NCI-H2196 (cell line): ENCODE measurements around the gene CAPRIN1.
"Not testable (repeated sequence)": the region's sequence is repeated elsewhere in the genome, so short reads cannot be mapped to it uniquely, and the experiment has no call there.

Source experiments
- DNase-seq: peaks from one replicate; lab custom pipeline; 2025; ENCODE audit not compliant: unreplicated experiment; lab: John Stamatoyannopoulos, UW

CAPRIN1 gene

GRCh38 chr11:34084637-34085036, 33.1 kb downstream of the CAPRIN1 start:
- DNase-seq = no peak

DNA sequence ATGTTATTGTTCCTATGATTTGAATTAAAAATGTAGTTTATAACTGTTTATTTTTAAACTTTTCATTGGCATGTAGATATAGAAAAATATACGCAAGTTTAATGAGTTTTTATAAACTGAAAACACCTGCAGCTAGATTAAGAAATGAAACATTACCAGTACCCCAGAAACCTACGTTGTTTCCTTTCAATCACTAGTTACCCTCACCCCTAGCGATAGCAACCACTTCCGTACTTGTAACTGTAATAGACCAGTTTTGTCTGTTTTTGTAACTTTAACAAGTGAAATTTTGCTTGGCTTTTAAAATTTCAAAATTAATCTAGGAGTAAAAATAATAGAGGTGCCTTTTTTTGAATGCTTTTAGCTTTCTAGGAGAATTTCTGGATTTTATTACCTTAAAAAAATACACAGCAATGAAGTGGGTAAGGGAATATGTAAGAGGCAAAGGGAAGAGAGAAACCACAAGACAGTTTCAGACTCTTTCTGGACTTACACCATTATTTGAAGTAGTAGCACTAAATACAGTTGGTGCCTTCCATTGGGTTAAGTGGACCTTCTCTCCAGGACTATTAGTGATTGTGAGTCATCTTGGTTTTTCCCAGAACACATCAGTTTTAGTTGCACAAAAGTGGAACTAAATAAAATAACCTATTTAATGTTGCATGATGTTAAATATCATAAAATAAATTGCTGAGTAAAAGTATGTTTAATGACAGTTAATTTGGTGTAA, 35.2 kb downstream of the CAPRIN1 start:
- no peak for DNase-seq

DNA sequence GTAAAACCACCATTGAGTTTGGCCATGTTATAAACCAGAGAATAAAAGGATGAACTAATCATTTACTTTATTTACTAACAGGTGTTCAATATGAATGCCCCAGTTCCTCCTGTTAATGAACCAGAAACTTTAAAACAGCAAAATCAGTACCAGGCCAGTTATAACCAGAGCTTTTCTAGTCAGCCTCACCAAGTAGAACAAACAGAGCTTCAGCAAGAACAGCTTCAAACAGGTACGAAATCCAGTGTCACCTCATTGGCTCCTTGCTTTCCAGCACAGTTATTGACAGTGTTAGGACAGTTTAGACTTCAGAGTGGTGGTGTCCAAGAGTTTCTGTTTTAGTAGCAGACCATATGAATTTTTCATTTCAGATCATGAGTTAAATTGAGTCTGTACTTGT, 40.3 kb downstream of the CAPRIN1 start:
- no peak for DNase-seq

DNA sequence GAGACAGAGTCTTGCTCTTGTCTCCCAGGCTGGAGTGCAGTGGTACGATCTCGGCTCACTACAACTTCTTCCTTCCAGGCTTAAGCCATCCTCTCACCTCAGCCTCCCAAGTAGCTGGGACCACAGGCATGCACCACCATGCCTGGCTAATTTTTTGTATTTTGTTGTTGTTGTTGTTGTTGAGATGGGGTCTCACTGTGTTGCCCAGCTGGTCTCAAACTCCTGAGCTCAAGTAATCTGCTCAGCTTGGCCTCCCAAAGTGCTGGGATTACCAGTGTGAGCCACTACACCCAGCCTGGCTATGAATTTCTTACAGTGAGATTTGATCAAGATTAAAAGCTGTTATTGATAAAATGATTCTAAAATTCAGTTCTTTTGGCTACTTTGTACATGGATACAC, 43.4 kb downstream of the CAPRIN1 start:
- DNase-seq = not testable (repeated sequence)

DNA sequence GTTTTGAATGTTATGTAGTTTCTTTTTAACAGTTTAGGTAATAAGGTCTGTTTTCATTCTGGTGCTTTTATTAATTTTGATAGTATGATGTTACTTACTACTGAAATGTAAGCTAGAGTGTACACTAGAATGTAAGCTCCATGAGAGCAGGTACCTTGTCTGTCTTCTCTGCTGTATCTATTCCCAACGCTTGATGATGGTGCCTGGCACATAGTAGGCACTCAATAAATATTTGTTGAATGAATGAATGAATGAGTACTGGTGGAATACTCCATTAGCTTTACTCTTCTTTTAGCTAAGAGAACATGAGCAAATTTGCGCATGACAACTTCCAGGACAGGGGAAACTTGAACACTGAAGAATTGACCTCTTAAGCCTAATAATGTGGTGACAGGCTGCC, 47.3 kb downstream of the CAPRIN1 start:
- DNase-seq = no peak

DNA sequence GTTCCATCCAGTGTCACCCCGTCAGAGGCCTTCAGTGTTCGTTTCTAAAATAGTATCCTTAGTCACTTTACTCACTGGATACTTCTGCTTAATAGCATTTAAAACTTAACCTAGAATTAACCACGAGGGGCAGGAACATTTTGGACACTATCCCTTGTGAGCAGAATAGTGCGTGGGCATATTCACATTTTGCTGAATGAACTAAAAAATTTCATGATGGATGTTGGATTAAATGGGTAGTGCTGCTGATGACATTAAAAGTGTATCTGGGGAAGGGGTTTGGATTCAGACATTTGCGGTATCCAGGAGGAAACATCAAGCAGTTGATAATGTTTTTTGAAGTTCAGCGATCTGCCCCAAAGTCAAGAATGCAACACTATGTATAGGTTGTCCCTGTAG, 53.1 kb downstream of the CAPRIN1 start:
- no peak for DNase-seq

- DNase-seq = peak; percentile 98
Observed at GRCh38 chr11:34105079-34105956, 53.8 kb downstream of the CAPRIN1 start, which contains the start of gene NAT10. TSS of gene NAT10 (plus strand) at chr11:34105629. CDS start at chr11:34108226, 2,597 bp downstream.

GRCh38 chr11:34105957-34106504, 54.5 kb downstream of the CAPRIN1 start:
- DNase-seq = no peak

DNA sequence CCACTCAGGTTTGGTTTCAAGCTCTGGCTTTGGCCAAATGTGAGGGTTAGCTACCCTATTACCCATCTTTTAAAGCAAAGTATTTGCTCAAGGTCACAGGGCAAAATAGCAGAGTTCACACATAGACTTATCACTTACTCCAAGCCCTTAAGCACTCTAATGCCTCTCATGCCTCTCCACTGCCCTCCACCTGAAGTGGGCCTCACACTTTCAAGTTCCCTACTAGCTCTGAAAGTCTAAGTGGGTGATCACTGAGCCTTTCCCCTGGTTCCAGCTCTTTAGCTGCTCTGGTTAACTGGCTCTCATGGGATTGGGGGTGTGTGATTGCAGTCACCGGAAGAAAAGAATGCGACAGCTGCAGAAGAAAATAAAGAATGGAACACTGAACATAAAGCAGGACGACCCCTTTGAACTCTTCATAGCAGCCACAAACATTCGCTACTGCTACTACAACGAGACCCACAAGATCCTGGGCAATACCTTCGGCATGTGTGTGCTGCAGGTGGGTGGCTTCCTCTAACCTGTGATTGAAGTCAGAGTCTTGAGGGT, 60.3 kb downstream of the CAPRIN1 start:
- DNase-seq = no peak

GRCh38 chr11:34114014-34114413, 62.5 kb downstream of the CAPRIN1 start:
- DNase-seq = no peak

- DNase-seq = no peak
Observed at GRCh38 chr11:34114471-34114870, 62.9 kb downstream of the CAPRIN1 start.

DNA sequence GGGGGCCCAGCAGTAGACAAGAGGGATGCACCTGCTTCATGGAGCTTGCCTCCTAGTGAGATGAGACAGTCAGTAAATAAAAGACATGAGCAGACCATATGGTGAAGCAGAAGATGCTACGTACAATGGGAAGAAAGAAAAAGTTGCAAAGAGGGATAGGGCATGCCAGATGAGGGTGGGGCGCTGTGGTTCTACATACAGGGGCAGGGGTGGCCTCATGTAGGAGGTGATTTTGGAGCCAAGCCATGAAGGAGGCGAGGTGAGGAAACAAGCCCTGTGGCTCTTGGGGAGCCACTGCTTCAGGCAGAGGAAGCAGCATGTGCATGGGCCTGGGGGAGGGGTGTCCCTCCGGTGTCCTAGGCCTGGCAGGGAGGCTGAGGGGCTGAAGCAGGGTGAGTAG, 69.1 kb downstream of the CAPRIN1 start:
- DNase-seq = no peak

- DNase-seq = no peak
Observed at GRCh38 chr11:34124885-34125668, 73.5 kb downstream of the CAPRIN1 start.

DNA sequence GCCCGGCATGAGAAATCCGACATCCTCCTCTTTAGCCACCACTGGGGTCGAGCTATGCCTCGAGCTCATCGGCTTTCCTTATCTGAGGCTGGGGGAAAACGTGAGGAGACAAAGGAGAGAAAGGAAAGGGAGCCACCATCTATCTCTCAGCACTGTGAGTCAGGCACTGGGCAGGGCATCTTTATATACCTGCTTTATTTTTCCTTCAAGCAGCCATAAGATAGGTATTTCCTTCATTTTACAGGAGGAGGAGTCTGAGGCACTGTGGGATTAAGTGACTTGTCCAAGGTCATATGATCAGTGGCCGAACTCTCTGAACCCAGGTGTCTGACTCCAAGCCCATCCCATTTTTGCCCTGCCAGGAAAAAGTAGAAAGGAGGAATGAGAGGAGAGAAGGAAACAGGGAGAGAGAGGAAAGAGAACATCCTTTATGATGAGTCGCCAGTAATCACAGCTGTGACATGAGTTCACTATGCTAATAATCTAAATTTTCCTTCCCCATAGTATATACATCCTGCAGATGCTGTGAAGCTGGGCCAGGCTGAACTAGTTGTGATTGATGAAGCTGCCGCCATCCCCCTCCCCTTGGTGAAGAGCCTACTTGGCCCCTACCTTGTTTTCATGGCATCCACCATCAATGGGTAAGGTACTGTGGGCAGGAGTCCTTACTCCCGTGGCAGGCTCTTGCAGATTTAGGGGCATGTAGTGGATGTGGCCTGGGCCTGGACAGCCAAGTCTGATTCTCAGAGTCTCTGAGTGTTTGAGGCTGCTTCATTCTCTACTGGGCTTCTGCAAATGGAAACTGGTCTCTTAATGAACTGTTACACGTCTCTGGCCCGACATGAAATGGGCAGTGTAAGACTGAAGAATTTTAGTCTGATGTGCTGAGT, 75.7 kb downstream of the CAPRIN1 start:
- DNase-seq = no peak

DNA sequence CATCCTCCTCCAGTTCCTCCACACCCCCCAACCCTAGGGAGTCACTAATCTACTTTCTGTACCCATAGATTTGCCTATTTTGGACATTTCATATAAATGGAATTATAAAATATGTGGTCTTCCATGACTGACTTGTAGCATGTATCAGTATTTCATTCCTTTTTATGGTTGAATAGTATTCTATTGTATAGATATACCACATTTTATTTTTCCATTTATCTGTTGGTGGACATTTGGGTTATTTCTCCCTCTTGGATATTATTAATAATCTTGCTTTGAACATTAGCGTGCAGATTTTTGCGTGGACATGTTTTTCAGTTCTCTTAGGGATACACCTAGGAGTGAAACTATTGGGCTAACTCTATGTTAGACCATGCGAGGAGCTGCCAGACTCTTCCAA, 77.3 kb downstream of the CAPRIN1 start:
- no peak for DNase-seq

DNA sequence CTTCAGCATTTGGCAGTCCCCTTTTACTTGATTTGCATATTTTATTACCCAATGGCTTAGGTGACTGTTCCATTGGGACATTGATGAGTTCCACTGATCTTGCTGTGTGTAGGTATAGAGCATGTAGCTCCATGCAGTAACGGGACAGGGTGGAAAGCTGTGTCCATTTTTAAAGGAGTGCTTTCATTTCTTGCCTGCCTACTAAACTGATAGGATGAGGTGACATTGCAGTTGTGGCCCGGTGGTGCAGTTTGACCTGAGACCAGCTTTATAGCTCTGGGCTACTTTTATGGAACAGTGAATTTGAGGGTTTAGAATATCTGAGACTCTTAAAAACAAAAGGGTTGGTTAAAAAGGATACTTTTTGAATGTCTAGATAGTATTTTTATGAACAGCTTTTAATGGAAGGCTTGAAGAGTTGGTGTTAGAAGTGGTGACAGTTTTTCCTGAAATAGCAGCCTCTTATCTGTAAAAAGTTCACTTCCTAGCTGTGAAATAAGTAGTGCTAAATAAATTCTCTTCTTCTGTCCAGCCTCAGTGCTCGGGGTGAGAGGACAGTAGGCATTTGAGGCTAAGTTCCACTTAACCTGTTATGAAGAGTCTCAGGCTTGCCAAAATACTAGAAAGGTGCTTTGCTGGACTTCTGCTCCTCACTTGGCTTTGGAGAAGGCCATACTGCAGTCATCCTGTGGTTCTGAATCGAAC, 80.9 kb downstream of the CAPRIN1 start:
- no peak for DNase-seq

GRCh38 chr11:34134765-34135164, 83.2 kb downstream of the CAPRIN1 start:
- DNase-seq = no peak

- DNase-seq = no peak
Observed at GRCh38 chr11:34135439-34135838, 83.9 kb downstream of the CAPRIN1 start.

DNA sequence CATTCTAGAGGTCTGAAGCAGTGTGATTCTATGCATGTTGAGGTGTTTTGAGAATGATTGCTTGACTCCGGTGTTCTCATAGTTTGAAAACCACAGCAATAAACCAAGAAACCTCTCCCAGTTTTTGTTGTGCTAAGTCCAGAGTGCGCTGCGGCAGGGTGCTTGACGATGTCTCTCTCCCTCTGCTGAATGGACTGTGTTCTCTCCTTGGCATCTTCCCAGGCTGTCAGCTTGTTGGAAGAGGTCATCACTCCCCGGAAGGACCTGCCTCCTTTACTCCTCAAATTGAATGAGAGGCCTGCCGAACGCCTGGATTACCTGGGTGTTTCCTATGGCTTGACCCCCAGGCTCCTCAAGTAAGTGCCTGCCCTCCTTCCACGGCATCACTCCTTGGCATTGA, 84.9 kb downstream of the CAPRIN1 start:
- no peak for DNase-seq
